ENCODE results near the gene RXRB. TPM values are rescaled to one million over a fixed set of nuclear protein-coding genes. Genes with fewer than 3 reads are reported as not detected.

The RXRB gene
- total and polyA plus RNA-seq, 10 of the 15 experiments (the other 5 are each of a cell fraction or from before 2014, with no cell fraction given), result 0.71 to 35.0 (median 20.4) TPM

DNA sequence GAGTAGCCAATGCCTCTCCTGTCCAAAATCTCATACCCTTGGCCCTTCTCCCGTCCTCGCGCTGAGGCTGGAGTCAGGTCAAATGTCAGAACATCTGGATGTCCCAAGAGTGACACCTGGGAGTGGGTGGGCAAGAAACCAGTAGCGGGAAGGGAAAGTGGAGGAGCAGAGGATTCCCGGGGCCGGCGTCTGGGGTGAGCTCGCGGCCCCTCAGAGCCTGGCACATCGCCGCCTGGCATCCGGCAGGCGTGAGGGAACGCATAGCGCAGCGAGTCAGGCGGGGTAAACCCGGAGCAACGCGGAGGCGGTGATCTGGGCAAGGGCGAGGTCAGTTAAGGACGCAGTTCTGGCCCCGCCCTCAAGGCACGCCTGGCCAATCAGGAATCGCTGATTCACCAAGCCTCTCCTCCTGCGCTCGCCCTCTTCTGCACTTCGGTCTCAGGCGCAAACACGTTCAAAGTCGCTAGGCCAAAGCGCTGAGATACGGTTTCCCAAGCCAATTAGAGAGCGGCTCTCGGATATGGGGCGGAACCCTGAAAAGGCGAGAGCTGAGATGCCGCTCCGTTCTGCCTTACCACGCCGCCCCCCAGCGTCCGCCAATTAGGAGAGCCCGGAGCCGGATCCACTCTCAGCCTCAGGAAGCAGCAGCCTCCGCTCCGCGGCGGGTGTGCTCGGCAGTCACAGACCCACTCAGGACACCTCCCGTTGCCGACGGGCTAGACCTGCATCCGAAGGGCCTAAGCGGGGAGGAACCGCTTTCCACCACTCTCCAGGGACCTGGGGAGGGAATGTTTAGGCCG is 48.7 kb upstream of the RXRB start:
- Histone ChIP-seq H3K36me3 (ENCODE audit: control insufficient read depth in 2 of 2, insufficient read depth in 2 of 2, low read length in 1 of 2) (peaks cover 2 to 12% of the 10 kb centered on the region in 2 experiments; a peak in 2 of 4 replicates), H3K4me1 (ENCODE audit: control insufficient read depth, insufficient read depth, low read length) (peaks cover 10% of the 10 kb centered on the region), H3K79me2 (ENCODE audit: control insufficient read depth, insufficient read depth, low read length) (peaks cover 13% of the 10 kb centered on the region), H3K4me2 (ENCODE audit: control insufficient read depth, insufficient read depth) (peak overlapping the region; percentile 98), H3K9me3 (replicated peaks; ENCODE audit: control insufficient read depth, insufficient read depth, low read length) (no peaks in the 10 kb centered on the region), H4K20me1 (ENCODE audit: control insufficient read depth, insufficient read depth) (no peaks in the 10 kb centered on the region), H3K27me3 (replicated peaks in 1 of 2; ENCODE audit: control insufficient read depth in 2 of 2, insufficient read depth in 2 of 2, low read length in 1 of 2) (no peaks in the 10 kb centered on the region), H2AFZ (ENCODE audit: control insufficient read depth, low read depth, low read length) (peak overlapping the region; percentile 94), H3K4me3 (peak overlapping the region; percentile 78), H3K27ac (ENCODE audit: control insufficient read depth, insufficient read depth) (peak overlapping the region; percentile 94), H3K9ac (ENCODE audit: control insufficient read depth, insufficient read depth, low read length) (peak overlapping the region; percentile 97)
- intact Hi-C loops (cut with micrococcal nuclease; ENCODE audit: unreplicated experiment) (loop anchor here (1.0 to 5.0 kb wide), 5 partner anchors 44 to 247 kb away; no protein-coding TSS in a partner anchor), in situ Hi-C loops (cut with MboI) (loop anchor here (5.0 kb wide), 2 partner anchors 132 to 247 kb away; no protein-coding TSS in a partner anchor)
- BruUV-seq (replicated peaks), result no TSS peak
- FAIRE-seq (peak; percentile 100), ATAC-seq (peak; percentile 95), DNase-seq (ENCODE audit: low read depth, low spot score) (peak; percentile 99)
- ChIA-PET SMC1A (ENCODE audit: uncharacterized antibody, unreplicated experiment) (interaction anchor here (0.6 to 4.2 kb wide), 30 partner anchors 19 to 363 kb away, joined by 3 to 34 read pairs (median 4); partner anchors contain the start of genes HLA-DOA, RPS18, RXRB and VPS52), RAD21 (ENCODE audit: unreplicated experiment) (interaction anchor here (0.7 to 3.5 kb wide), 30 partner anchors 9 to 348 kb away, joined by 3 to 25 read pairs (median 6); partner anchors contain the start of genes HLA-DMA, HLA-DPA1, HLA-DPB1 and HSD17B8), POLR2A (interaction anchor here (1.0 to 5.2 kb wide), 22 partner anchors 13 to 277 kb away, joined by 3 to 40 read pairs (median 5); partner anchors contain the start of genes B3GALT4, HLA-DPA1, HLA-DPB1 and PFDN6), CTCF (interaction anchor here (0.6 to 5.5 kb wide), 55 partner anchors 9 to 523 kb away, joined by 3 to 53 read pairs (median 7); partner anchors contain the start of genes B3GALT4, HLA-DPB1, HSD17B8 and RGL2)
- under 1% methylated on average over 58 of the region's 58 CpGs for WGBS (ENCODE audit: insufficient coverage, insufficient replicate concordance, low lambda C conversion rate, missing lambda C conversion rate)
- TF ChIP-seq TCF7 (IDR thresholded peaks at IDR 0.05; ENCODE audit: borderline replicate concordance) (no peak), MLLT1 (IDR thresholded peaks at IDR 0.05) (peak; percentile 66), SREBF1 (IDR thresholded peaks at IDR 0.05; ENCODE audit: low read length) (no peak), POU2F2 (IDR thresholded peaks at IDR 0.05; ENCODE audit: borderline replicate concordance, low read depth, low read length) (peak; percentile 69; the same call in 2 of the 3 replicates), RAD21 (IDR thresholded peaks at IDR 0.05; ENCODE audit: insufficient read depth, low read depth, low read length) (no peak), SREBF2 (IDR thresholded peaks at IDR 0.05; ENCODE audit: low read length) (no peak), NFYA (IDR thresholded peaks at IDR 0.05; ENCODE audit: borderline replicate concordance, low read depth, low read length) (peak; percentile 6; the same call in 1 of the 2 replicates), RBBP5 (conservative IDR thresholded peaks at IDR 0.05) (no peak), NR2C1 (IDR thresholded peaks at IDR 0.05) (no peak), PAX5 (IDR thresholded peaks at IDR 0.05; ENCODE audit: borderline replicate concordance, low read depth, low read length) (no peak), FOXK2 (IDR thresholded peaks at IDR 0.05) (no peak), CHD1 (IDR thresholded peaks at IDR 0.05; ENCODE audit: low read depth, low read length) (0 out of 2 replicates have a peak, but pooled peaks have one; percentile 45), IRF4 (IDR thresholded peaks at IDR 0.05; ENCODE audit: low read depth, low read length) (no peak), CBX5 (IDR thresholded peaks at IDR 0.05; ENCODE audit: low read depth) (no peak), WRNIP1 (IDR thresholded peaks at IDR 0.05; ENCODE audit: borderline replicate concordance, low read depth, low read length) (no peak), ZNF207 (IDR thresholded peaks at IDR 0.05; ENCODE audit: borderline replicate concordance) (no peak), BMI1 (IDR thresholded peaks at IDR 0.05; ENCODE audit: borderline replicate concordance) (no peak)
- TF ChIP-seq, protein P1, sequence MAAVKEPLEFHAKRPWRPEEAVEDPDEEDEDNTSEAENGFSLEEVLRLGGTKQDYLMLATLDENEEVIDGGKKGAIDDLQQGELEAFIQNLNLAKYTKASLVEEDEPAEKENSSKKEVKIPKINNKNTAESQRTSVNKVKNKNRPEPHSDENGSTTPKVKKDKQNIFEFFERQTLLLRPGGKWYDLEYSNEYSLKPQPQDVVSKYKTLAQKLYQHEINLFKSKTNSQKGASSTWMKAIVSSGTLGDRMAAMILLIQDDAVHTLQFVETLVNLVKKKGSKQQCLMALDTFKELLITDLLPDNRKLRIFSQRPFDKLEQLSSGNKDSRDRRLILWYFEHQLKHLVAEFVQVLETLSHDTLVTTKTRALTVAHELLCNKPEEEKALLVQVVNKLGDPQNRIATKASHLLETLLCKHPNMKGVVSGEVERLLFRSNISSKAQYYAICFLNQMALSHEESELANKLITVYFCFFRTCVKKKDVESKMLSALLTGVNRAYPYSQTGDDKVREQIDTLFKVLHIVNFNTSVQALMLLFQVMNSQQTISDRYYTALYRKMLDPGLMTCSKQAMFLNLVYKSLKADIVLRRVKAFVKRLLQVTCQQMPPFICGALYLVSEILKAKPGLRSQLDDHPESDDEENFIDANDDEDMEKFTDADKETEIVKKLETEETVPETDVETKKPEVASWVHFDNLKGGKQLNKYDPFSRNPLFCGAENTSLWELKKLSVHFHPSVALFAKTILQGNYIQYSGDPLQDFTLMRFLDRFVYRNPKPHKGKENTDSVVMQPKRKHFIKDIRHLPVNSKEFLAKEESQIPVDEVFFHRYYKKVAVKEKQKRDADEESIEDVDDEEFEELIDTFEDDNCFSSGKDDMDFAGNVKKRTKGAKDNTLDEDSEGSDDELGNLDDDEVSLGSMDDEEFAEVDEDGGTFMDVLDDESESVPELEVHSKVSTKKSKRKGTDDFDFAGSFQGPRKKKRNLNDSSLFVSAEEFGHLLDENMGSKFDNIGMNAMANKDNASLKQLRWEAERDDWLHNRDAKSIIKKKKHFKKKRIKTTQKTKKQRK (IDR thresholded peaks at IDR 0.05; ENCODE audit: low read depth, low read length), result no peak

Measured in GM12878 (cell line).